ENCODE results near the gene PDE12. TPM values are rescaled to one million over a fixed set of nuclear protein-coding genes. Genes with fewer than 3 reads are reported as not detected.

The PDE12 gene
- polyA plus RNA-seq, 1 donor from 2014 or later = 10.3 TPM

Small RNAs within 50 kb of the gene (small RNA-seq; reads per million reads assigned to genes)
- gene RNU6-108P (0 reads per million in 3 experiments), gene RNU6-1181P (0 reads per million in 3 experiments), gene RNU6-483P (0 reads per million in 3 experiments)

Other genes starting within 250 kb of the PDE12 start
- gene DNAH12, start 11.9 kb upstream of the PDE12 start, polyA plus RNA-seq = 1.6 and 1.8 TPM in 2 replicates
- 270 and 284 TPM in 2 replicates for gene ARF4, start 41.1 kb downstream of the PDE12 start, polyA plus RNA-seq
- gene DENND6A, start 136.8 kb downstream of the PDE12 start, polyA plus RNA-seq = 24.0 and 25.4 TPM in 2 replicates
- 28.2 and 42.1 TPM in 2 replicates for gene SLMAP, start 200.0 kb downstream of the PDE12 start, polyA plus RNA-seq